HG02623 (cell line): ENCODE results near the gene CCDC63.
"Not testable (repeated sequence)": the region's sequence is repeated elsewhere in the genome, so short reads cannot be mapped to it uniquely, and the experiment has no call there.

Experiments used
- ATAC-seq: cut with Tn5 transposase; IDR thresholded peaks from one replicate; pipeline ENCODE4 v1.9.1; 2021; ENCODE audit warnings: moderate library complexity; ENCODE audit not compliant: unreplicated experiment

CCDC63 gene

GRCh38 chr12:110844131-110844530 lies 2.7 kb upstream of the CCDC63 start:
- no peak for ATAC-seq

GRCh38 chr12:110844551-110845338 lies 2.0 kb upstream of the CCDC63 start:
- ATAC-seq, result no peak

GRCh38 chr12:110845339-110845682 lies 1.5 kb upstream of the CCDC63 start:
- ATAC-seq, result no peak

GRCh38 chr12:110848314-110848923 lies 1.6 kb downstream of the CCDC63 start:
- no peak for ATAC-seq

GRCh38 chr12:110849221-110849620 lies 2.4 kb downstream of the CCDC63 start:
- ATAC-seq, result no peak

GRCh38 chr12:110849748-110850403 lies 3.1 kb downstream of the CCDC63 start:
- no peak for ATAC-seq

- ATAC-seq, result no peak
These were observed 4.0 kb downstream of the CCDC63 start for GRCh38 chr12:110850762-110851161.

- no peak for ATAC-seq
These were observed 7.0 kb downstream of the CCDC63 start for GRCh38 chr12:110853836-110854235.

- ATAC-seq, result no peak
These were observed 9.8 kb downstream of the CCDC63 start for GRCh38 chr12:110856542-110856941.

GRCh38 chr12:110857528-110857927 lies 10.7 kb downstream of the CCDC63 start:
- ATAC-seq, result no peak

- not testable (repeated sequence) for ATAC-seq
These were observed 11.2 kb downstream of the CCDC63 start for GRCh38 chr12:110857954-110858353.

- ATAC-seq, result no peak
These were observed 12.1 kb downstream of the CCDC63 start for GRCh38 chr12:110858848-110859247.

- ATAC-seq, result no peak
These were observed 14.1 kb downstream of the CCDC63 start for GRCh38 chr12:110860833-110861296.

- ATAC-seq, result no peak
These were observed 14.9 kb downstream of the CCDC63 start for GRCh38 chr12:110861729-110862128.

- ATAC-seq, result no peak
These were observed 15.5 kb downstream of the CCDC63 start for GRCh38 chr12:110862329-110862728.

- no peak for ATAC-seq
These were observed 16.4 kb downstream of the CCDC63 start for GRCh38 chr12:110863161-110863560.

- ATAC-seq, result no peak
These were observed 18.7 kb downstream of the CCDC63 start for GRCh38 chr12:110865521-110865920.

- ATAC-seq, result no peak
These were observed 22.2 kb downstream of the CCDC63 start for GRCh38 chr12:110869026-110869425.

- no peak for ATAC-seq
These were observed 23.0 kb downstream of the CCDC63 start for GRCh38 chr12:110869803-110870202.

- no peak for ATAC-seq
These were observed 25.3 kb downstream of the CCDC63 start for GRCh38 chr12:110872100-110872499.

GRCh38 chr12:110874351-110874750 lies 27.6 kb downstream of the CCDC63 start:
- no peak for ATAC-seq

- ATAC-seq, result no peak
These were observed 28.0 kb downstream of the CCDC63 start for GRCh38 chr12:110874781-110875180.
